CD14-positive monocyte (primary cell): ENCODE results near the gene TRPV4. TPM values are rescaled to one million over a fixed set of nuclear protein-coding genes. Genes with fewer than 3 reads are reported as not detected.

Experiments used
- DNase-seq, 3 donors: peaks; one replicate each; pipeline ENCODE4 v3.0.0-alpha.2; 2011 to 2022
- H2AFZ ChIP-seq: 2 replicates; pipeline ENCODE4 v1.6.0; 2012; ENCODE audit warnings: mild to moderate bottlenecking, low read depth, low read length, inconsistent platforms; ENCODE audit not compliant: insufficient read depth, poor library complexity, severe bottlenecking
- H3K27ac ChIP-seq, 2 donors: 1 replicate in 1 of 2; 2 replicates in 1 of 2; pipeline ENCODE4 v1.5.1; 2012 to 2013; ENCODE audit warnings: low read length in 2 of 2, control low read depth in 1 of 2, inconsistent platforms in 1 of 2, low read depth in 1 of 2, mild to moderate bottlenecking in 1 of 2
- H3K27me3 ChIP-seq, 2 donors: one replicate each; pipeline versions ENCODE4 v1.6.0 to v1.6.1; 2011 to 2013; ENCODE audit warnings: low read length in 2 of 2; ENCODE audit not compliant: control insufficient read depth in 2 of 2, insufficient read depth in 2 of 2
- H3K36me3 ChIP-seq, 2 donors: replicated peaks in 1 of 2; 1 replicate in 1 of 2; 2 replicates in 1 of 2; pipeline versions ENCODE4 v1.5.1 to v1.6.1; 2012 to 2013; ENCODE audit warnings: low read length in 2 of 2, control low read depth in 1 of 2, inconsistent platforms in 1 of 2, mild to moderate bottlenecking in 1 of 2; ENCODE audit not compliant: insufficient read depth in 2 of 2, control insufficient read depth in 1 of 2
- H3K4me1 ChIP-seq, 2 donors: 1 replicate in 1 of 2; 2 replicates in 1 of 2; pipeline versions ENCODE4 v1.5.1 to v1.6.1; 2012 to 2013; ENCODE audit warnings: low read length in 2 of 2, control low read depth in 1 of 2, inconsistent platforms in 1 of 2, mild to moderate bottlenecking in 1 of 2, moderate library complexity in 1 of 2; ENCODE audit not compliant: insufficient read depth in 2 of 2, control insufficient read depth in 1 of 2
- H3K4me2 ChIP-seq: replicated peaks from 2 replicates; pipeline ENCODE3; 2012; ENCODE audit warnings: low read length, moderate library complexity, mild to moderate bottlenecking; ENCODE audit not compliant: poor library complexity, severe bottlenecking; ENCODE audit errors: extremely low read depth
- H3K4me3 ChIP-seq, 3 experiments: fragments of 200-600 bp in 1 of 3; sonication (generic) in 1 of 3; replicated peaks in 1 of 3; 1 replicate in 2 of 3; 2 replicates in 1 of 3; pipeline ENCODE4 v1.5.1; 2011 to 2013; ENCODE audit warnings: low read length in 3 of 3, mild to moderate bottlenecking in 3 of 3, control low read depth in 2 of 3, low read depth in 2 of 3, inconsistent platforms in 1 of 3, moderate library complexity in 1 of 3
- H3K79me2 ChIP-seq: 2 replicates; pipeline ENCODE4 v1.6.0; 2012; ENCODE audit warnings: mild to moderate bottlenecking, control low read depth, inconsistent platforms, low read length, moderate library complexity; ENCODE audit not compliant: insufficient read depth
- H3K9ac ChIP-seq: 2 replicates; pipeline ENCODE4 v1.6.0; 2017; ENCODE audit warnings: low read length, mild to moderate bottlenecking; ENCODE audit not compliant: insufficient read depth, poor library complexity, severe bottlenecking
- H3K9me3 ChIP-seq, 2 donors: replicated peaks in 1 of 2; 1 replicate in 1 of 2; 2 replicates in 1 of 2; pipeline versions ENCODE4 v1.5.1 to v1.6.1; 2012 to 2013; ENCODE audit warnings: low read length in 2 of 2, control low read depth in 1 of 2; ENCODE audit not compliant: control insufficient read depth in 1 of 2, insufficient read depth in 1 of 2
- H4K20me1 ChIP-seq: 2 replicates; pipeline ENCODE4 v1.6.0; 2012; ENCODE audit warnings: mild to moderate bottlenecking, low read length, control low read depth, moderate library complexity; ENCODE audit not compliant: insufficient read depth
- H3K27ac Mint-ChIP-seq, 7 donors: one replicate each; pipeline ENCODE4 v1.8.0; 2020; ENCODE audit warnings: mild to moderate bottlenecking in 7 of 7, mixed read lengths in 7 of 7, moderate library complexity in 6 of 7, inconsistent platforms in 2 of 7
- H3K27me3 Mint-ChIP-seq, 3 donors: one replicate each; pipeline ENCODE4 v1.8.0; 2021 to 2022; ENCODE audit warnings: low read depth in 3 of 3, mild to moderate bottlenecking in 3 of 3, mixed read lengths in 3 of 3, moderate library complexity in 3 of 3, inconsistent platforms in 1 of 3
- H3K36me3 Mint-ChIP-seq, 2 donors: one replicate each; pipeline ENCODE4 v1.8.0; 2020; ENCODE audit warnings: mixed read lengths in 2 of 2, inconsistent platforms in 1 of 2, mild to moderate bottlenecking in 1 of 2
- H3K4me1 Mint-ChIP-seq: one replicate; pipeline ENCODE4 v1.8.0; 2020; ENCODE audit warnings: mild to moderate bottlenecking, mixed read lengths
- H3K4me3 Mint-ChIP-seq, 2 donors: one replicate each; pipeline ENCODE4 v1.8.0; 2020; ENCODE audit warnings: mild to moderate bottlenecking in 2 of 2, mixed read lengths in 2 of 2, moderate library complexity in 1 of 2
- H3K9me3 Mint-ChIP-seq, 7 donors: one replicate each; pipeline ENCODE4 v1.8.0; 2020 to 2022; ENCODE audit warnings: mixed read lengths in 7 of 7, mild to moderate bottlenecking in 6 of 7, moderate library complexity in 6 of 7, inconsistent platforms in 2 of 7
- CTCF ChIP-seq: fragments of 200-600 bp; IDR thresholded peaks from one replicate; pipeline ENCODE4 v1.8.0; 2022; ENCODE audit warnings: antibody characterized with exemption, mild to moderate bottlenecking
- WGBS: methylation state at CpG from one replicate; pipeline ENCODE4 v1.1.5; 2013; ENCODE audit warnings: missing lambda C conversion rate; ENCODE audit not compliant: insufficient coverage; 5-methylcytosine and 5-hydroxymethylcytosine counted together
- intact Hi-C, 2 donors: fragments of 100-400 bp; cut with micrococcal nuclease; formaldehyde crosslinking; loops; one replicate each; pipeline versions ENCODE4 v1.15.0 to v1.15.1; 2023
- polyA plus RNA-seq, 3 donors: library from polyadenylated mRNA; depleted of rRNA in 1 of 3; unstranded in 2 of 3; stranded (reverse) in 1 of 3; fragments of 300-500 nt in 2 of 3; fragments of >200 nt in 1 of 3; fragmentation: Illumina TruSeq in 2 of 3; gene quantifications; 1 replicate in 2 of 3; 2 replicates in 1 of 3; pipeline ENCODE4 v1.2.3, GENCODE V29; 2012 to 2021

TRPV4 gene
- polyA plus RNA-seq, 3 donors, result 0.64 to 3.1 (median 2.0) TPM

GRCh38 chr12:109861689-109862314 is 28.6 kb upstream of the TRPV4 start:
- H3K27me3 ChIP-seq, result no peaks in the 10 kb centered on the region
- no peaks in the 10 kb centered on the region for H3K9me3 ChIP-seq
- no peak for DNase-seq
- H3K9ac ChIP-seq, result no peak overlapping the region
- Mint-ChIP-seq H3K27ac (no peak overlapping the region), H3K27me3 (no peaks in the 10 kb centered on the region), H3K4me3 (no peak overlapping the region), H3K36me3 (peaks cover 45 to 70% of the 10 kb centered on the region in 2 donors), H3K9me3 (no peaks in the 10 kb centered on the region), H3K4me1 (peaks cover 20% of the 10 kb centered on the region)
- WGBS, result 97% methylated on average over 15 of the region's 17 CpGs
- no peak overlapping the region for H3K4me3 ChIP-seq
- no peak for TF ChIP-seq CTCF
- no peak overlapping the region for H2AFZ ChIP-seq
- H3K79me2 ChIP-seq, result peaks cover 39% of the 10 kb centered on the region
- intact Hi-C loops, result no loop called here
- H3K4me1 ChIP-seq, result peaks cover 17 to 18% of the 10 kb centered on the region in 2 donors
- H3K27ac ChIP-seq, result no peak overlapping the region
- H3K4me2 ChIP-seq, result no peak overlapping the region
- peaks cover 72% of the 10 kb centered on the region for H4K20me1 ChIP-seq
- peaks cover 40 to 51% of the 10 kb centered on the region in 2 donors for H3K36me3 ChIP-seq

- Histone ChIP-seq H3K4me3 (no peak overlapping the region), H2AFZ (no peak overlapping the region), H3K36me3 (peaks cover 47 to 60% of the 10 kb centered on the region in 2 donors), H3K27me3 (no peaks in the 10 kb centered on the region), H3K9me3 (no peaks in the 10 kb centered on the region), H3K79me2 (peaks cover 31% of the 10 kb centered on the region), H3K27ac (no peak overlapping the region), H3K4me1 (peaks cover 17 to 18% of the 10 kb centered on the region in 2 donors), H3K4me2 (no peak overlapping the region), H3K9ac (no peak overlapping the region), H4K20me1 (peaks cover 64% of the 10 kb centered on the region)
- intact Hi-C loops, result no loop called here
- no peak overlapping the region for H3K4me3 Mint-ChIP-seq
- H3K4me1 Mint-ChIP-seq, result peaks cover 20% of the 10 kb centered on the region
- 100% methylated on average over 2 of the region's 5 CpGs for WGBS
- no peak for TF ChIP-seq CTCF
- H3K27ac Mint-ChIP-seq, result no peak overlapping the region
- H3K36me3 Mint-ChIP-seq, result peaks cover 52 to 76% of the 10 kb centered on the region in 2 donors
- H3K9me3 Mint-ChIP-seq, result no peaks in the 10 kb centered on the region
- DNase-seq, result no peak
- no peaks in the 10 kb centered on the region for H3K27me3 Mint-ChIP-seq
These were observed 27.8 kb upstream of the TRPV4 start for GRCh38 chr12:109860977-109861376.
